ENCODE data around the gene USP32. TPM values are rescaled to one million over a fixed set of nuclear protein-coding genes. Genes with fewer than 3 reads are reported as not detected.

Gene USP32
- total RNA-seq, 1 experiment from 2014 or later = 34.5 TPM

Other genes with a start within 250 kb of the USP32 start
- not detected in 2 replicates for gene CA4, start 242.2 kb downstream of the USP32 start, total RNA-seq (2014; rRNA removed; shearing (Covaris generic))
- gene CHCT1, start 30.4 kb upstream of the USP32 start, total RNA-seq (2014; rRNA removed; shearing (Covaris generic)) = not detected in 2 replicates
- gene APPBP2, start 134.1 kb upstream of the USP32 start, total RNA-seq (2014; rRNA removed; shearing (Covaris generic)) = 36.2 and 49.4 TPM in 2 replicates
- 15.1 and 17.8 TPM in 2 replicates for gene PPM1D, start 208.1 kb upstream of the USP32 start, total RNA-seq (2014; rRNA removed; shearing (Covaris generic))